ENCODE results near the gene C1orf105.

Gene C1orf105

GRCh38 chr1:172513479-172513878 lies 93.0 kb downstream of the C1orf105 start:
- Histone ChIP-seq H3K9me3 (ENCODE audit: control insufficient read depth, insufficient read depth, low read depth, low read length) (no peaks in the 10 kb centered on the region), H3K27ac (ENCODE audit: extremely low read depth, low read depth, low read length) (no peak overlapping the region), H3K36me3 (ENCODE audit: control insufficient read depth in 2 of 2, insufficient read depth in 1 of 2, low read length in 2 of 2) (no peaks in the 10 kb centered on the region), H3K4me3 (ENCODE audit: low read depth, low read length) (no peak overlapping the region), H3K4me1 (ENCODE audit: control insufficient read depth, insufficient read depth, low read length) (no peaks in the 10 kb centered on the region)
- TF ChIP-seq, protein P1, sequence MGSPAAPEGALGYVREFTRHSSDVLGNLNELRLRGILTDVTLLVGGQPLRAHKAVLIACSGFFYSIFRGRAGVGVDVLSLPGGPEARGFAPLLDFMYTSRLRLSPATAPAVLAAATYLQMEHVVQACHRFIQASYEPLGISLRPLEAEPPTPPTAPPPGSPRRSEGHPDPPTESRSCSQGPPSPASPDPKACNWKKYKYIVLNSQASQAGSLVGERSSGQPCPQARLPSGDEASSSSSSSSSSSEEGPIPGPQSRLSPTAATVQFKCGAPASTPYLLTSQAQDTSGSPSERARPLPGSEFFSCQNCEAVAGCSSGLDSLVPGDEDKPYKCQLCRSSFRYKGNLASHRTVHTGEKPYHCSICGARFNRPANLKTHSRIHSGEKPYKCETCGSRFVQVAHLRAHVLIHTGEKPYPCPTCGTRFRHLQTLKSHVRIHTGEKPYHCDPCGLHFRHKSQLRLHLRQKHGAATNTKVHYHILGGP (tag by site-specific recombination; IDR thresholded peaks at IDR 0.05) = no peak
- TF ChIP-seq ZNF549 (tag by site-specific recombination; IDR thresholded peaks at IDR 0.05) (no peak), ZNF16 (tag by site-specific recombination; IDR thresholded peaks at IDR 0.05; ENCODE audit: low read depth) (no peak), PATZ1 (tag by site-specific recombination; IDR thresholded peaks at IDR 0.05) (no peak), HOXC10 (CRISPR knock-in tag; IDR thresholded peaks at IDR 0.05) (no peak), ZNF114 (tag by site-specific recombination; IDR thresholded peaks at IDR 0.05) (no peak), ZNF777 (tag by site-specific recombination; IDR thresholded peaks at IDR 0.05; ENCODE audit: borderline replicate concordance) (no peak), ZNF837 (tag by site-specific recombination; IDR thresholded peaks at IDR 0.05) (no peak), ZNF658 (tag by site-specific recombination; IDR thresholded peaks at IDR 0.05) (no peak), ZNF664 (tag by site-specific recombination; IDR thresholded peaks at IDR 0.05) (no peak), ZBTB6 (tag by site-specific recombination; IDR thresholded peaks at IDR 0.05) (no peak), ZNF692 (tag by site-specific recombination; IDR thresholded peaks at IDR 0.05) (no peak)
- TF ChIP-seq, protein P2, sequence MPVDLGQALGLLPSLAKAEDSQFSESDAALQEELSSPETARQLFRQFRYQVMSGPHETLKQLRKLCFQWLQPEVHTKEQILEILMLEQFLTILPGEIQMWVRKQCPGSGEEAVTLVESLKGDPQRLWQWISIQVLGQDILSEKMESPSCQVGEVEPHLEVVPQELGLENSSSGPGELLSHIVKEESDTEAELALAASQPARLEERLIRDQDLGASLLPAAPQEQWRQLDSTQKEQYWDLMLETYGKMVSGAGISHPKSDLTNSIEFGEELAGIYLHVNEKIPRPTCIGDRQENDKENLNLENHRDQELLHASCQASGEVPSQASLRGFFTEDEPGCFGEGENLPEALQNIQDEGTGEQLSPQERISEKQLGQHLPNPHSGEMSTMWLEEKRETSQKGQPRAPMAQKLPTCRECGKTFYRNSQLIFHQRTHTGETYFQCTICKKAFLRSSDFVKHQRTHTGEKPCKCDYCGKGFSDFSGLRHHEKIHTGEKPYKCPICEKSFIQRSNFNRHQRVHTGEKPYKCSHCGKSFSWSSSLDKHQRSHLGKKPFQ (tag by site-specific recombination; IDR thresholded peaks at IDR 0.05) = no peak
- TF ChIP-seq, protein P3, sequence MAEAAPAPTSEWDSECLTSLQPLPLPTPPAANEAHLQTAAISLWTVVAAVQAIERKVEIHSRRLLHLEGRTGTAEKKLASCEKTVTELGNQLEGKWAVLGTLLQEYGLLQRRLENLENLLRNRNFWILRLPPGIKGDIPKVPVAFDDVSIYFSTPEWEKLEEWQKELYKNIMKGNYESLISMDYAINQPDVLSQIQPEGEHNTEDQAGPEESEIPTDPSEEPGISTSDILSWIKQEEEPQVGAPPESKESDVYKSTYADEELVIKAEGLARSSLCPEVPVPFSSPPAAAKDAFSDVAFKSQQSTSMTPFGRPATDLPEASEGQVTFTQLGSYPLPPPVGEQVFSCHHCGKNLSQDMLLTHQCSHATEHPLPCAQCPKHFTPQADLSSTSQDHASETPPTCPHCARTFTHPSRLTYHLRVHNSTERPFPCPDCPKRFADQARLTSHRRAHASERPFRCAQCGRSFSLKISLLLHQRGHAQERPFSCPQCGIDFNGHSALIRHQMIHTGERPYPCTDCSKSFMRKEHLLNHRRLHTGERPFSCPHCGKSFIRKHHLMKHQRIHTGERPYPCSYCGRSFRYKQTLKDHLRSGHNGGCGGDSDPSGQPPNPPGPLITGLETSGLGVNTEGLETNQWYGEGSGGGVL (tag by site-specific recombination; IDR thresholded peaks at IDR 0.05) = no peak
- CTCF ChIA-PET = interaction anchor here (0.6 kb wide), 1 partner anchor 14 kb away, joined by 3 read pairs; no protein-coding TSS in a partner anchor
- POLR2A ChIA-PET = no interaction called here

- no peak overlapping the region for H3K27ac ChIP-seq (ENCODE audit: extremely low read depth, low read depth, low read length)
- TF ChIP-seq ZFP3 (tag by site-specific recombination; IDR thresholded peaks at IDR 0.05; ENCODE audit: low read depth) (no peak), ZNF510 (tag by site-specific recombination; IDR thresholded peaks at IDR 0.05; ENCODE audit: insufficient replicate concordance) (no peak), ZBTB8A (tag by site-specific recombination; IDR thresholded peaks at IDR 0.05) (no peak), ZNF639 (tag by site-specific recombination; IDR thresholded peaks at IDR 0.05) (no peak)
- H3K4me3 ChIP-seq (ENCODE audit: low read depth, low read length) = no peak overlapping the region
- ChIA-PET POLR2A (no interaction called here), CTCF (no interaction called here)
- H3K36me3 ChIP-seq (ENCODE audit: control insufficient read depth in 2 of 2, insufficient read depth in 1 of 2, low read length in 2 of 2) = no peaks in the 10 kb centered on the region
- no peaks in the 10 kb centered on the region for H3K4me1 ChIP-seq (ENCODE audit: control insufficient read depth, insufficient read depth, low read length)
- H3K9me3 ChIP-seq (ENCODE audit: control insufficient read depth, insufficient read depth, low read depth, low read length) = no peaks in the 10 kb centered on the region
Observed at GRCh38 chr1:172514108-172514507, 93.6 kb downstream of the C1orf105 start.

Measured in HEK293 (cell line).